HepG2 (cell line): Measurements from ENCODE around the gene HOXC9. TPM values are rescaled to one million over a fixed set of nuclear protein-coding genes. Genes with fewer than 3 reads are reported as not detected.

Source experiments
- ATAC-seq: fragments of 200-7000 bp; cut with Tn5 transposase; 3 replicates; pipeline ENCODE4 v1.9.1; 2020; ENCODE audit warnings: mild to moderate bottlenecking, moderate library complexity
- BruUV-seq: library from RNA; stranded (reverse); fragments of 400-500 nt; replicated peaks from 2 replicates; lab custom pipeline; 2021; lab: Mats Ljungman, UMichigan
- CTCF ChIA-PET: fragments of 300-600 bp; formaldehyde crosslinking; extraction: SDS; loops from one replicate; lab custom pipeline; 2021; ENCODE audit warnings: low total read pairs, inconsistent platforms, low intra/inter-chr PET ratio; lab: Yijun Ruan, JAX
- POLR2A ChIA-PET: fragments of 350-600 bp; sonication (Branson Sonifier 250); formaldehyde crosslinking; loops from one replicate; lab custom pipeline; 2020; ENCODE audit warnings: antibody characterized with exemption, inconsistent platforms; lab: Yijun Ruan, JAX
- DNase-seq: peaks from one replicate; pipeline ENCODE4 v3.0.0-alpha.2; 2015; ENCODE audit warnings: low spot score
- FAIRE-seq: peaks from 3 replicates; lab custom pipeline; 2011; peaks lifted over from hg19 to GRCh38; lab: Jason Lieb, UNC
- H2AFZ ChIP-seq: one replicate; pipeline ENCODE4 v1.6.1; 2011; ENCODE audit warnings: low read length, inconsistent platforms
- H3K27ac ChIP-seq: fragments of 300-600 bp; 3 replicates; pipeline ENCODE4 v1.8.0; 2011; ENCODE audit warnings: mixed run types, mild to moderate bottlenecking, mixed read lengths, low read length, inconsistent platforms; ENCODE audit not compliant: insufficient read depth; ENCODE audit errors: extremely low read length
- H3K27me3 ChIP-seq, 2 experiments: fragments of 200-600 bp in 1 of 2; 2 replicates in 1 of 2; 3 replicates in 1 of 2; pipeline versions ENCODE4 v1.6.0 to v1.8.0; 2011; ENCODE audit warnings: low read length in 2 of 2, mild to moderate bottlenecking in 2 of 2, moderate library complexity in 2 of 2, inconsistent platforms in 1 of 2; ENCODE audit not compliant: insufficient read depth in 2 of 2, control insufficient read depth in 1 of 2
- H3K36me3 ChIP-seq, 2 experiments: fragments of 200-600 bp in 1 of 2; replicated peaks in 1 of 2; 2 replicates in 1 of 2; 3 replicates in 1 of 2; pipeline versions ENCODE4 v1.5.1 to v1.8.0; 2011; ENCODE audit warnings: low read length in 2 of 2, inconsistent platforms in 1 of 2; ENCODE audit not compliant: insufficient read depth in 2 of 2, control insufficient read depth in 1 of 2
- H3K4me1 ChIP-seq: 2 replicates; pipeline ENCODE4 v1.5.1; 2012; ENCODE audit warnings: low read length, inconsistent platforms; ENCODE audit not compliant: insufficient read depth
- H3K4me2 ChIP-seq: 2 replicates; pipeline ENCODE4 v1.6.0; 2011; ENCODE audit warnings: low read depth, low read length, inconsistent platforms
- H3K4me3 ChIP-seq, 3 experiments: fragments of 200-600 bp in 1 of 3; sonication (generic), shearing (Covaris generic) in 1 of 3; replicated peaks in 1 of 3; 2 replicates each; pipeline ENCODE4 v1.5.1; 2011 to 2016; ENCODE audit warnings: low read length in 3 of 3, inconsistent platforms in 2 of 3, low read depth in 2 of 3, mild to moderate bottlenecking in 2 of 3, control low read depth in 1 of 3, mixed read lengths in 1 of 3; ENCODE audit not compliant: insufficient read depth in 1 of 3
- H3K79me2 ChIP-seq: one replicate; pipeline ENCODE4 v1.6.1; 2011; ENCODE audit warnings: low read length, inconsistent platforms; ENCODE audit not compliant: insufficient read depth
- H3K9ac ChIP-seq: 2 replicates; pipeline ENCODE4 v1.6.0; 2011; ENCODE audit warnings: mild to moderate bottlenecking, low read depth, low read length, inconsistent platforms; ENCODE audit not compliant: insufficient read depth
- H3K9me3 ChIP-seq: 2 replicates; pipeline ENCODE4 v1.5.1; 2012; ENCODE audit warnings: mild to moderate bottlenecking, low read length
- H4K20me1 ChIP-seq: 2 replicates; pipeline ENCODE4 v1.6.0; 2011; ENCODE audit warnings: inconsistent platforms, mild to moderate bottlenecking, low read length, moderate library complexity; ENCODE audit not compliant: insufficient read depth
- CENPT ChIP-seq: sonication (generic); formaldehyde crosslinking; IDR thresholded peaks from 2 replicates; pipeline ENCODE4 v1.8.0; 2022; ENCODE audit warnings: low read depth, mild to moderate bottlenecking, moderate library complexity, missing genetic modification reagents
- KMT2A ChIP-seq: sonication (generic); formaldehyde crosslinking; IDR thresholded peaks from 2 replicates; pipeline ENCODE4 v1.4.0; 2020; ENCODE audit warnings: missing genetic modification reagents
- SIX4 ChIP-seq: sonication (generic); formaldehyde crosslinking; IDR thresholded peaks from 2 replicates; pipeline ENCODE4 v1.4.0; 2020; ENCODE audit warnings: missing genetic modification reagents
- SMC3 ChIP-seq: IDR thresholded peaks from 2 replicates; pipeline ENCODE4 v1.6.1; 2011; ENCODE audit warnings: low read length, improper control_type of control experiment
- YEATS2 ChIP-seq: sonication (generic); formaldehyde crosslinking; IDR thresholded peaks from 2 replicates; pipeline ENCODE4 v1.4.0; 2020; ENCODE audit warnings: missing genetic modification reagents, borderline replicate concordance
- ZEB1 ChIP-seq: IDR thresholded peaks from 2 replicates; pipeline ENCODE4 v1.6.1; 2012; ENCODE audit warnings: mild to moderate bottlenecking, low read depth, inconsistent platforms; ENCODE audit not compliant: insufficient replicate concordance
- ZFP37 ChIP-seq: sonication (generic); formaldehyde crosslinking; IDR thresholded peaks from 2 replicates; pipeline ENCODE4 v1.4.0; 2020; ENCODE audit warnings: missing genetic modification reagents, borderline replicate concordance
- ZNF235 ChIP-seq: sonication (generic); formaldehyde crosslinking; IDR thresholded peaks from 2 replicates; pipeline ENCODE4 v1.8.1; 2023; ENCODE audit warnings: mild to moderate bottlenecking, missing genetic modification reagents, borderline replicate concordance
- ZNF34 ChIP-seq: sonication (generic); formaldehyde crosslinking; IDR thresholded peaks from 2 replicates; pipeline ENCODE4 v1.4.0; 2020; ENCODE audit warnings: mild to moderate bottlenecking, missing genetic modification reagents, borderline replicate concordance
- ZSCAN12 ChIP-seq: sonication (generic); formaldehyde crosslinking; IDR thresholded peaks from 2 replicates; pipeline ENCODE4 v1.9.0; 2021; ENCODE audit warnings: mild to moderate bottlenecking, missing genetic modification reagents
- WGBS: methylation state at CpG from one replicate; pipeline ENCODE4 v1.1.6; 2017; ENCODE audit warnings: low lambda C conversion rate; 5-methylcytosine and 5-hydroxymethylcytosine counted together
- in situ Hi-C: cut with HindIII; loops from 2 replicates; pipeline ENCODE4 v1.10.0; 2017; ENCODE audit warnings: low pct_unique_long_range_greater_than_20kb; ENCODE audit not compliant: extremely low pct_ligation_motif_present
- intact Hi-C: fragments of 100-400 bp; cut with micrococcal nuclease; formaldehyde crosslinking; loops from one replicate; pipeline ENCODE4 v1.10.0; 2022; ENCODE audit not compliant: unreplicated experiment
- polyA plus RNA-seq, 8 experiments: library from polyadenylated mRNA; depleted of rRNA in 3 of 8; stranded (reverse) in 7 of 8; unstranded in 1 of 8; fragments of >200 nt; fragmentation: Illumina TruSeq in 4 of 8; extraction: Trizol in 4 of 8; gene quantifications; 2 replicates each; pipeline versions ENCODE4 v1.2.1 to v1.2.3, GENCODE V29; 2011 to 2016; ENCODE audit warnings: low read depth in 4 of 8, missing spikeins in 1 of 8, mixed read lengths in 1 of 8; ENCODE audit not compliant: insufficient read depth in 1 of 8
- total RNA-seq, 5 experiments: library from RNA; depleted of rRNA; stranded (reverse); fragments of >200 nt; fragmentation: Illumina TruSeq; extraction: Trizol; gene quantifications; 2 replicates each; pipeline ENCODE4 v1.2.3, GENCODE V29; 2016; ENCODE audit warnings: low read depth in 1 of 5
- TF ChIP-seq, protein P1 (sequence below): sonication (generic); formaldehyde crosslinking; IDR thresholded peaks from 2 replicates; pipeline ENCODE4 v1.5.0; 2020; ENCODE audit warnings: mild to moderate bottlenecking, missing genetic modification reagents

HOXC9 gene
- total and polyA plus RNA-seq, 2 of the 13 experiments (the other 11 are each of a cell fraction or from before 2014, with no cell fraction given): 0.11 to 1.1 TPM

DNA sequence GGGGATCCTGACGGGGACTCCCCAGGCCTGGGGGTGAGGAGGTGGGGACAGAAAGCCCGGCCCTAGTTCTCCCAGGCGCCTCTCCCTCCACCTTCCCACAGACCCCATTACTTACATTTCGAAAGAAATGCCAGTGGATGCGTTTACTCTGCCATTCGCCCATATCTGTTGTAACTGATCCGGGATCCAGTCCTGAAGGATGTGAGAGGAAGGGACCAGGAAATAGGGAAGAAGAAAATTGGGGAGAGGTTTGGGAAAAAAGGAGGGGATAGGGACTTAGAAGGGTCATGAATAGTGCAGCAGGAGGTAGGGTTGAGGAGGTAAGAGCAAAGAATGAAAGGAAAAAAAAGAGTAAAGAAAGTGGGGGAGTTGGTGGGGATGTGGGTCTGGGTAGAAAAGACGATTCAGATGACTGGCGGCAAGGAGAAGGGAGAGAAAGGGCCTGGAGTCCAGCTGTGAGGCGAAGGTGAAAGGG lies 44.1 kb upstream of the HOXC9 start:
- peaks cover 23 to 94% of the 10 kb centered on the region in 2 experiments for H3K27me3 ChIP-seq
- DNase-seq: no peak
- H3K9me3 ChIP-seq: no peaks in the 10 kb centered on the region
- no peaks in the 10 kb centered on the region for H4K20me1 ChIP-seq
- ChIA-PET CTCF (no interaction called here), POLR2A (no interaction called here)
- H3K4me1 ChIP-seq: peaks cover 13% of the 10 kb centered on the region
- no TSS peak for BruUV-seq
- no peak for ATAC-seq
- in situ Hi-C loops (no loop called here), intact Hi-C loops (no loop called here)
- H3K36me3 ChIP-seq: no peaks in the 10 kb centered on the region
- no peak overlapping the region for H3K4me3 ChIP-seq
- H3K79me2 ChIP-seq: no peaks in the 10 kb centered on the region
- no peak for FAIRE-seq
- H3K4me2 ChIP-seq: no peak overlapping the region
- WGBS: 22% methylated on average over 10 of the region's 10 CpGs
- H2AFZ ChIP-seq: no peak overlapping the region
- TF ChIP-seq ZFP37 (CRISPR knock-in tag) (no peak), ZSCAN12 (CRISPR knock-in tag) (no peak), SIX4 (no peak), KMT2A (CRISPR knock-in tag) (no peak), SMC3 (no peak), CENPT (no peak), ZNF34 (CRISPR knock-in tag) (no peak), ZNF235 (CRISPR knock-in tag) (no peak), ZEB1 (no peak), YEATS2 (no peak)
- TF ChIP-seq, protein P1, sequence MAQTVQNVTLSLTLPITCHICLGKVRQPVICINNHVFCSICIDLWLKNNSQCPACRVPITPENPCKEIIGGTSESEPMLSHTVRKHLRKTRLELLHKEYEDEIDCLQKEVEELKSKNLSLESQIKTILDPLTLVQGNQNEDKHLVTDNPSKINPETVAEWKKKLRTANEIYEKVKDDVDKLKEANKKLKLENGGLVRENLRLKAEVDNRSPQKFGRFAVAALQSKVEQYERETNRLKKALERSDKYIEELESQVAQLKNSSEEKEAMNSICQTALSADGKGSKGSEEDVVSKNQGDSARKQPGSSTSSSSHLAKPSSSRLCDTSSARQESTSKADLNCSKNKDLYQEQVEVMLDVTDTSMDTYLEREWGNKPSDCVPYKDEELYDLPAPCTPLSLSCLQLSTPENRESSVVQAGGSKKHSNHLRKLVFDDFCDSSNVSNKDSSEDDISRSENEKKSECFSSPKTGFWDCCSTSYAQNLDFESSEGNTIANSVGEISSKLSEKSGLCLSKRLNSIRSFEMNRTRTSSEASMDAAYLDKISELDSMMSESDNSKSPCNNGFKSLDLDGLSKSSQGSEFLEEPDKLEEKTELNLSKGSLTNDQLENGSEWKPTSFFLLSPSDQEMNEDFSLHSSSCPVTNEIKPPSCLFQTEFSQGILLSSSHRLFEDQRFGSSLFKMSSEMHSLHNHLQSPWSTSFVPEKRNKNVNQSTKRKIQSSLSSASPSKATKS (CRISPR knock-in tag): no peak
- no peak overlapping the region for H3K27ac ChIP-seq
- H3K9ac ChIP-seq: no peak overlapping the region
